Measurements from ENCODE around the gene PACRG.

DNA sequence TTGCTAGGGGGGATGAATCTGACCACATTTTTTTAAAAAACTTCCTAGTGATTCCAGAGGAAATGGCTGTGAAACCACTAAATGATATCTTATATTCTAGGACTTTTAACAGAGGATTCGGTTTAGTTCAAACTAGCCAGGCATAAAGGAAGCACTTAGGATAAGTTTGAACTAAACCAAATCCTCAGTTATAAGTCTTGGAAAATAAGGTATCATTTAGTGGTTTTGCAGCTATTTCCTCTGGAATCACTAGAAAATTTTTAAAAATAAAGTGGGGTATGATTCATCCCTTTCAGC, 358.8 kb downstream of the PACRG start:
- TF ChIP-seq, protein P1, sequence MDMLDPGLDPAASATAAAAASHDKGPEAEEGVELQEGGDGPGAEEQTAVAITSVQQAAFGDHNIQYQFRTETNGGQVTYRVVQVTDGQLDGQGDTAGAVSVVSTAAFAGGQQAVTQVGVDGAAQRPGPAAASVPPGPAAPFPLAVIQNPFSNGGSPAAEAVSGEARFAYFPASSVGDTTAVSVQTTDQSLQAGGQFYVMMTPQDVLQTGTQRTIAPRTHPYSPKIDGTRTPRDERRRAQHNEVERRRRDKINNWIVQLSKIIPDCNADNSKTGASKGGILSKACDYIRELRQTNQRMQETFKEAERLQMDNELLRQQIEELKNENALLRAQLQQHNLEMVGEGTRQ (IDR thresholded peaks at IDR 0.05; ENCODE audit: borderline replicate concordance, low read depth, low read length): no peak
- TF ChIP-seq EP300 (IDR thresholded peaks at IDR 0.05; ENCODE audit: borderline replicate concordance in 1 of 2, low read depth in 1 of 2, low read length in 1 of 2): no peak
- TF ChIP-seq GABPA (IDR thresholded peaks at IDR 0.05; ENCODE audit: low read depth): no peak
- TF ChIP-seq CTCF (IDR thresholded peaks at IDR 0.05): no peak
- no peak for TF ChIP-seq RAD21 (IDR thresholded peaks at IDR 0.05; ENCODE audit: low read length)
- TF ChIP-seq EZH2phosphoT487 (IDR thresholded peaks at IDR 0.05; ENCODE audit: borderline replicate concordance, low read depth): no peak
- TF ChIP-seq POLR2AphosphoS5 (IDR thresholded peaks at IDR 0.05; ENCODE audit: low read depth, low read length): no peak
- no peak for TF ChIP-seq GATA2 (CRISPR knock-in tag; IDR thresholded peaks at IDR 0.05)
- TF ChIP-seq MXI1 (IDR thresholded peaks at IDR 0.05; ENCODE audit: low read depth, low read length): no peak
- TF ChIP-seq, protein P2, sequence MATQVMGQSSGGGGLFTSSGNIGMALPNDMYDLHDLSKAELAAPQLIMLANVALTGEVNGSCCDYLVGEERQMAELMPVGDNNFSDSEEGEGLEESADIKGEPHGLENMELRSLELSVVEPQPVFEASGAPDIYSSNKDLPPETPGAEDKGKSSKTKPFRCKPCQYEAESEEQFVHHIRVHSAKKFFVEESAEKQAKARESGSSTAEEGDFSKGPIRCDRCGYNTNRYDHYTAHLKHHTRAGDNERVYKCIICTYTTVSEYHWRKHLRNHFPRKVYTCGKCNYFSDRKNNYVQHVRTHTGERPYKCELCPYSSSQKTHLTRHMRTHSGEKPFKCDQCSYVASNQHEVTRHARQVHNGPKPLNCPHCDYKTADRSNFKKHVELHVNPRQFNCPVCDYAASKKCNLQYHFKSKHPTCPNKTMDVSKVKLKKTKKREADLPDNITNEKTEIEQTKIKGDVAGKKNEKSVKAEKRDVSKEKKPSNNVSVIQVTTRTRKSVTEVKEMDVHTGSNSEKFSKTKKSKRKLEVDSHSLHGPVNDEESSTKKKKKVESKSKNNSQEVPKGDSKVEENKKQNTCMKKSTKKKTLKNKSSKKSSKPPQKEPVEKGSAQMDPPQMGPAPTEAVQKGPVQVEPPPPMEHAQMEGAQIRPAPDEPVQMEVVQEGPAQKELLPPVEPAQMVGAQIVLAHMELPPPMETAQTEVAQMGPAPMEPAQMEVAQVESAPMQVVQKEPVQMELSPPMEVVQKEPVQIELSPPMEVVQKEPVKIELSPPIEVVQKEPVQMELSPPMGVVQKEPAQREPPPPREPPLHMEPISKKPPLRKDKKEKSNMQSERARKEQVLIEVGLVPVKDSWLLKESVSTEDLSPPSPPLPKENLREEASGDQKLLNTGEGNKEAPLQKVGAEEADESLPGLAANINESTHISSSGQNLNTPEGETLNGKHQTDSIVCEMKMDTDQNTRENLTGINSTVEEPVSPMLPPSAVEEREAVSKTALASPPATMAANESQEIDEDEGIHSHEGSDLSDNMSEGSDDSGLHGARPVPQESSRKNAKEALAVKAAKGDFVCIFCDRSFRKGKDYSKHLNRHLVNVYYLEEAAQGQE (IDR thresholded peaks at IDR 0.05; ENCODE audit: low read depth, low read length): no peak
- TF ChIP-seq, protein P3, sequence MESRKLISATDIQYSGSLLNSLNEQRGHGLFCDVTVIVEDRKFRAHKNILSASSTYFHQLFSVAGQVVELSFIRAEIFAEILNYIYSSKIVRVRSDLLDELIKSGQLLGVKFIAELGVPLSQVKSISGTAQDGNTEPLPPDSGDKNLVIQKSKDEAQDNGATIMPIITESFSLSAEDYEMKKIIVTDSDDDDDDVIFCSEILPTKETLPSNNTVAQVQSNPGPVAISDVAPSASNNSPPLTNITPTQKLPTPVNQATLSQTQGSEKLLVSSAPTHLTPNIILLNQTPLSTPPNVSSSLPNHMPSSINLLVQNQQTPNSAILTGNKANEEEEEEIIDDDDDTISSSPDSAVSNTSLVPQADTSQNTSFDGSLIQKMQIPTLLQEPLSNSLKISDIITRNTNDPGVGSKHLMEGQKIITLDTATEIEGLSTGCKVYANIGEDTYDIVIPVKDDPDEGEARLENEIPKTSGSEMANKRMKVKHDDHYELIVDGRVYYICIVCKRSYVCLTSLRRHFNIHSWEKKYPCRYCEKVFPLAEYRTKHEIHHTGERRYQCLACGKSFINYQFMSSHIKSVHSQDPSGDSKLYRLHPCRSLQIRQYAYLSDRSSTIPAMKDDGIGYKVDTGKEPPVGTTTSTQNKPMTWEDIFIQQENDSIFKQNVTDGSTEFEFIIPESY (IDR thresholded peaks at IDR 0.05; ENCODE audit: borderline replicate concordance, low read depth): no peak
